ENCODE data around the gene SP8.

The SP8 gene

DNA sequence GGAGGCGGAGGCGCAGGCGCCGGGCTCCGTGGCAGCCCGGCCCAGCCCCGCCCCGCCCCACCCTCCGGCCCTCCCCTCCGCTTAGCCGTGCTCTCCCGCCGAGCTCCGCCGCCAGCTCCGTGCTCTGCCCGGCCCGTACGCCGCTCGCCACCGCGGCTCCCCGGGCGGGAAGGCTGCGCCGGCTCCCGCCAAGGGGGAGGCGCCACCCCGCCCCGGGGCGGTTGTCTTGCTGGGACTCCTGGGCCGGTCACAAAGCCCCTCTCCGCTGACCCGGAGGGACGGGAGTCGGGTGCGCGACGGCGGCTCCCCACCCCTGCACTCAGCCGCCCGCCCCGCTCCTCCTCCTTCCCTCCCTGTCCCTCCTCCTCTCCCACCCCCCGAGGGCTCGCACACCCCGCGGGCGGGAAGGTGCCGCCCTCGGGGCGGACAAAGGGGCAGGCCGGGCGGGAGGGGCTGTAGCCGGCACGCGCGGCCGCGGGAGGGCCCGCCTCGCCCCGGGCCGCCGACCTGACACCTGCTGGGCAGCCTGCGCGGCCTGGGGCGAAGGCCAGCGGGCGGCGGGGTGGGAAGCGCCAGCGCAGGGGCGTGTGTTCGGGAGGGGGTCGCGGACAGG, 11.5 kb upstream of the SP8 start:
- H3K9me3 Mint-ChIP-seq: no peaks in the 10 kb centered on the region
- no peak overlapping the region for H3K27ac Mint-ChIP-seq
- DNase-seq (ENCODE audit: low spot score in 2 of 2) (peak in 1 of 2 donors; percentile 58), ATAC-seq (peak; percentile 90)
- H3K4me3 Mint-ChIP-seq: peak overlapping the region; percentile 74
- H3K4me1 Mint-ChIP-seq: peaks cover 14% of the 10 kb centered on the region
- no peaks in the 10 kb centered on the region for H3K36me3 Mint-ChIP-seq

DNA sequence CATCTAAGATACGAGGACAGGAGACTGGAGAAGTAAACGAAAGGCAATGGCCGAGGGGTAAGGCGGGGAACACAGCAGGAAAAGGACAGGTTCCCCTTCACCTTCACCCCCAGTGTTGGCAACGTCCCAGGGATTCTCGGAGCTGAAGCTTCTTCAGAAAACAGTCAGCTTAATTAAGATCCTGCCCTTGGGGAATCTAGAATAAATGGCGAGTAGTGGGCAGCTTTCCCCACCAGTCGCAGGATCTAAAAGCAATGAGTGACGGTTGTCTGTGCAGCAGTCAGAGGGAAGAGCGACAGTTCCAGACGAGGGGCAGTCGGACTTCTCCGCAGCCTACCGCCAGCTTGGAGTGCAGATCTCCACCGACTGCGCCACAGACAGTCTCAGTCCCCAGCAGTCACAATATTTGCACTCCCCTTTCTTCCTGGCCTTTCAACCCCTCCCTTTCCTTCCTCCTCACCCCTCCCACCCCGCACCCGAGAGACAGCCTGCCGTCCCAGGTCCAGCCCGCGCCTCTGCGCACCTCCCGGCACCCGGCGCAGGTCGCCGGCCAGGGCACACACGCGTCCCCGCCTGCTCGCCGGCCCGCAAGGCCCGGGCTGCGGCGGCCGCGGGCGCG, 10.9 kb upstream of the SP8 start:
- H3K36me3 Mint-ChIP-seq: no peaks in the 10 kb centered on the region
- ATAC-seq: peak; percentile 77
- H3K4me3 Mint-ChIP-seq: peak overlapping the region; percentile 74
- DNase-seq (ENCODE audit: low spot score in 2 of 2): peak in 1 of 2 donors; percentile 53
- peaks cover 2% of the 10 kb centered on the region for H3K9me3 Mint-ChIP-seq
- peaks cover 14% of the 10 kb centered on the region for H3K4me1 Mint-ChIP-seq
- no peak overlapping the region for H3K27ac Mint-ChIP-seq

DNA sequence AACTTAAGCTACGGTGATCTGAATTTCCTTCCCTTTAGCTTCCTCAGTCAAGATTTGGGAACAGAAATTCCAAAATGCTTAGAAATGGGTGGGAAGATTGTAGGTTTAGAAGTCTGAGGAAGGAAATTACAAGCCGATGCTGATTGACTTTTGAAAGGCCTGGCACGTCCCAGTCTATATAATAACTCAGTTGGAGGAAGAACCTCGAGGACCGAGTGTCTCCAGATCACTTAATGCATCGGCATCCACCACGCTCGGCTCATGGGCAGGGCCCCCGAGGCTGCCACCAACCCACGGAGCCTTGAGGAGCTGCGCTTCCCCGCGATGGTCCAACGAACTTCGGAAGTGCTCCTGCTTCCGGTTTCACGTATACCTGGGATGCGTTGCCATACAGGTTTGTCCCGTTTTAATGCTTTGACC, 10.4 kb upstream of the SP8 start:
- H3K36me3 Mint-ChIP-seq: no peaks in the 10 kb centered on the region
- H3K27ac Mint-ChIP-seq: no peak overlapping the region
- H3K9me3 Mint-ChIP-seq: peaks cover 2% of the 10 kb centered on the region
- DNase-seq (ENCODE audit: low spot score in 2 of 2) (no peak), ATAC-seq (no peak)
- peak overlapping the region; percentile 74 for H3K4me3 Mint-ChIP-seq
- H3K4me1 Mint-ChIP-seq: peaks cover 14% of the 10 kb centered on the region

DNA sequence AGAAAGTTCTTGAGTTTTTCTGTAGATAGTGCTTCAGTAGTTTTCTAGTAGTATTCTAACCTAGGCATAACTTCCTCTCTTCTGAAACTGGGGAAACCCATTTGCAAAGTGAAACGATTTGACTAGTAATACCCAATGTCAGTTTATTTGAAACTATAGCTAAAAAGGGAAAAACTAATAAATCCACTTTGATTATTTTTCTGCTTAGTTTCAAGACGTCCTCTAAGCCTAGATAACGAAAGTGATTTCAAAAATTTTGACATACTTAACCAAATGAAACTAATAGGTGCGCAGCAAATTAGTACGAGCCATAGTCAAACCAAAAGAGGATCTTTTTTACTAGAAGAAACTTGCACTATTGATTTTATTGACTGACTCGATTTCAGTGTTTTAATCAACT, 9.8 kb upstream of the SP8 start:
- ATAC-seq (no peak), DNase-seq (ENCODE audit: low spot score in 2 of 2) (no peak)
- Mint-ChIP-seq H3K36me3 (no peaks in the 10 kb centered on the region), H3K27ac (no peak overlapping the region), H3K4me1 (peaks cover 14% of the 10 kb centered on the region), H3K9me3 (peaks cover 4% of the 10 kb centered on the region), H3K4me3 (peak overlapping the region; percentile 74)

DNA sequence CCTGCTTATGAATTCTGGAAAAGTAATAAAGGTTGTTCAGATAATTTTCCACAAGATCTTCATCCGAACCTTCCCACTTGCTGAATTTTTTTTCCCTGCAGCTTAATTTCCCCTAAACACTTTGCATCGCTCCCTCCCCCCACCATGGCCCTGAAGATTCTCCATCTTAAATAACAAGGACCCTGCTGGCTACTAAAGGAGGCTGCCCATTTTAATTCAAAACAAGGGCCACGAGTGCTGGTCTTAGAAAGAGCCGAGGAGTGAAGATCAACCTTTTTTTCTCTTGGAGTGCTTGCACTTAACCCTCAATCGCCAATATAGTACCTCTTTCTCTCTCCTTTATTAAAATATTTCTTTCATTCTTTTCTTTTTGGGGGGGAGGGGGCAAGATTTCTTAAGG, 9.2 kb upstream of the SP8 start:
- Mint-ChIP-seq H3K9me3 (peaks cover 4% of the 10 kb centered on the region), H3K4me3 (no peak overlapping the region), H3K27ac (no peak overlapping the region), H3K4me1 (peaks cover 14% of the 10 kb centered on the region), H3K36me3 (no peaks in the 10 kb centered on the region)
- DNase-seq (ENCODE audit: low spot score in 2 of 2) (no peak), ATAC-seq (no peak)

DNA sequence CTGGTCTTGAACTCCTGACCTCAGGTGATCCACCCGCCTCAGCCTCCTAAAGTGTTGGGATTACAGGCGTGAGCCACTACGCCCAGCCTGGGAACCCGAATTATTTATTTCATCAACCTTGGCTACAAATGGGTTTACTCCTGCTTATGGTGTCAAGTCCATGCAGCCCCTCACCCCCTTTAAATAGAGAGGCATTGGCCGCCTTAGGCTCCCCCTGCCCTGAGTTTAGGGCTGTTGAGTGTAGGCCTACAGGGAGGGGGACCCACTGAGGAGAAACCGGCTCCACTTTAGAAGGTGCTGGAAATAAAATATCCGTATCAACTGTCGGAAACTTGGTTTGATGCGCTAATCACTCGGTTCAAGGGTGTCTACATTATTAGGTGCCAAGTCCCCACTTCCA, 8.7 kb upstream of the SP8 start:
- Mint-ChIP-seq H3K9me3 (peaks cover 4% of the 10 kb centered on the region), H3K4me1 (peaks cover 14% of the 10 kb centered on the region), H3K27ac (no peak overlapping the region), H3K4me3 (no peak overlapping the region), H3K36me3 (no peaks in the 10 kb centered on the region)
- no peak for DNase-seq (ENCODE audit: low spot score in 2 of 2)
- no peak for ATAC-seq

DNA sequence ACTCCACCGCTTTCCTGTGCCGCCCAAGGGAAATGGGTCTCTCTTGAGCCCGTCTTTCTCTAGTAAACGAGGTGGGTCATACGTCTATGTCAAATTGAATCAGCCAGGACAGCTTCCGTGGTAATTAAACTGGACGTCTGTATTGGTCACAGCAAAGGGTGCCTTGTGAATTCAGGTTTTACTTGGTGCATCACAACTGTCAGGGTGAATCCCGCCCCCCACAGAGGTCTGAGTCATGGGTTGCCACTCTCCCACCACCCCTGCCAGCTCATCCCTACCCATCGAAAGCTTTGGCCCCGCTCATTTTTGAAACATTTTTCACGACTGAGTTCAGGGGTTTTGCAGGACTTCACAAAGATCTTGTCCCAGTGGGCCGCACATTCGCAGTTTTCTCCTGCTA, 8.0 kb upstream of the SP8 start:
- no peak overlapping the region for H3K4me3 Mint-ChIP-seq
- no peaks in the 10 kb centered on the region for H3K36me3 Mint-ChIP-seq
- H3K27ac Mint-ChIP-seq: no peak overlapping the region
- DNase-seq (ENCODE audit: low spot score in 2 of 2) (no peak), ATAC-seq (no peak)
- H3K4me1 Mint-ChIP-seq: peaks cover 14% of the 10 kb centered on the region
- H3K9me3 Mint-ChIP-seq: peaks cover 4% of the 10 kb centered on the region

DNA sequence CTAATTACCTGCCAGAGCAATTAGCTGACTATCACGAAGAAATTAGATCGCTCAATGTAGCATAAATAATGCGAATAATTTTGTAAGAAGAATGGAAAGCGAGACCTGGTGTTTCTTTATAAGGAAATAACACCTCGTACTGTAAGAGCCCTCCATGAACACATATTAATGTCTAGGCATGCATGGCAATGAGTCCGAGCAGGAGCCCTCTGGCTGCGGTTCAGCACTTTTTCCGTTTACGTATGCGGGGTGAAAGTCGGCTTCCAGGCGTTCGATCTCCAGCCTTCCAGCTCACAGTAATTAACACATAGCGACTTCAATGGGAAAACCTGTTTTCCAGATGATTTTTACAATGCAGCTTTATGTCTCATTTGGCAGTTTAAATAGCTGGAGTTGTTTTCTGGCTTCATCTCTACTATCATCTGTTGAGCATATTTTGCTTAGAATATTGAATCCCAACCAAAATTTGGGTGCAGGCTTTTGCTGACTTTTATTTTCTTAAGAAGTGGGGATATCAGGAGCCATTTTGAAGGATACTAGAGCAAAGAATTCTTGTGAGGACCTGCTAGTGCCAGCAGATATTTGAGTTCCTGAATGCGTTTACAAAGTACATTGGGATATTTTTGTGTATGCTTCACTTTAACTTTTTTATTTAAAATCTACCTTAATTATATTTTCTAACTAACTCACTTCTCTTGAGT, 7.2 kb upstream of the SP8 start:
- Mint-ChIP-seq H3K4me1 (peaks cover 10% of the 10 kb centered on the region), H3K9me3 (peaks cover 4% of the 10 kb centered on the region), H3K36me3 (no peaks in the 10 kb centered on the region), H3K4me3 (no peak overlapping the region), H3K27ac (no peak overlapping the region)
- DNase-seq (ENCODE audit: low spot score in 2 of 2) (no peak), ATAC-seq (no peak)

DNA sequence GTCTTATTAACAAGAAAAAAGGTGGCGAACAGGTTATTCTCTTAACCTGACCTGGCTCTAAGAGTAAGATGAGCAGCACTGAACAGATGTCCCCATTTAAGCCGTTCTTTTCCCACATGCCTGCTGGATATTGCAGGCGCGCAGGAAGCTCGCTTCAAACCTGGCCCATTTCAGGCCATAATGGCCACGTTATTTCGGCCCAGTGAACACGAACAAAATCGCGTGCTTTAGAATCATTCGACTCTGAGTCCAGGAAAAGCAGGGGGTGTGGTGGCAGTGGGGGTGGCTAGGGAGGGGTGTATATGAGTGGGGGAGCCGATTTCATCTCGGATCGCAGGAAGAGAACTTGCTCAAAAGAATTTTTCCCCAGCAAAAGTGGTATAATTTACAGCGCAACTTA, 6.6 kb upstream of the SP8 start:
- Mint-ChIP-seq H3K9me3 (peaks cover 4% of the 10 kb centered on the region), H3K36me3 (no peaks in the 10 kb centered on the region), H3K27ac (no peak overlapping the region), H3K4me3 (no peak overlapping the region), H3K4me1 (peaks cover 8% of the 10 kb centered on the region)
- DNase-seq (ENCODE audit: low spot score in 2 of 2) (no peak), ATAC-seq (no peak)

DNA sequence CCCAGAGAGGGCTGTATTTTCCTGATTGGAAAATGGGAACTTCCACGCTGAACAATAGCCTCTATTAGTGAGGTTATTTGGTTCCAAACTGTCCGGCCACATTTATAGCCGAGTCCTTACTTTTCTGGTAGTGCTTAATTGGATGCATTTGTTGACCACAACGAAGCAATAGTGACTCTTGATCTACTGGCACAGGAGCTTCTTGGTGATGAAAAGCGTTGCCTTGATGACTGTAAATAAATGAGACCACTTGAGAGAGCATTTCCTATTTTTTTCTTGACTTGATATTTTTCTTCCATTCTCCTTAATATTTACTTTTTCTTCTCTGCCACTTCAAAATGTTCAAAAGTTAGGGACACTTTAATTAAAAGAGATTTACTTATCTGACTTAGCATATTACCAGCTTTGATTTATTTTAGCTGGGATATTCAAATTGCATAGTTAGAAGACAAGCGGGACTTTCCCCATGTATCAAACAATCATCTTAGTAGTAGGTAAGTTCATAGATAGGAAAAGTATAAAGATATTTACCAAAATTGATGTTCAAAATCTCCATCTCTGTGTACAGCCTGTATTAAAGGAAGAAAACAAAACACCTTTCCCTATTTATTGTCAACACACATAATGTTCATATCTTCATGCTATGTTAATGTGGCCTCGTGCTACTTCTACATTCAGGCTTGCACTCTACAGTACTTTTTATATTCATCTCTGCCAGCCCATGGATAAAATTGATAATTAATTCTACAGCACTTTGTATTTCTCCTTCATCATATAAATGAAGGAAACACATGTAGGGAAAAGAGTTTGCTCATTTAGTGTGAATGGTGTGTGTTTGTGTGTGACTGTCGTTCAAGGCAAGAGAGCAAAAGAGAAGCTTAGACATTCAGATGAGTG, 5.1 kb upstream of the SP8 start:
- Mint-ChIP-seq H3K36me3 (peaks cover 6% of the 10 kb centered on the region), H3K27ac (no peak overlapping the region)
- ATAC-seq: no peak

DNA sequence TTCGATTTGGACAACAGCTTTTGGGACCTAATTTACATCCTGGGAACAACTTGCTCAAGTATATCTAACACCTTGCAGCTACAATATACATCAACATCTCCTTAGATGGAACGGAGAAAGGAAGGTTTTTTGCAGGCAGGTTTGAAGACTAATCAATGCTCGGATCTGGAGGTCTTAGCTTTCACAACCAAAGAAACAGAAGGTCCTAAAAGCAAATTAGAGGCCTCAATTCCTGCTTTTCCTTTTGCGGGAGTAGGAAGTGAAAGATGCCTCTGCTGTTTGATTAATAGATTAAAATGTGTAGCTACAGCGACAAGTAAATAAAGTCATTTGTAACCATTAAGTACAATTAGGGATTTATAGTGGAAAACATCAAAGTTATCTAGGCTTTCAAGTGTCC, 3.7 kb upstream of the SP8 start:
- H3K4me3 Mint-ChIP-seq: no peak overlapping the region
- peaks cover 16% of the 10 kb centered on the region for H3K4me1 Mint-ChIP-seq
- H3K27ac Mint-ChIP-seq: no peak overlapping the region
- peaks cover 6% of the 10 kb centered on the region for H3K36me3 Mint-ChIP-seq
- peaks cover 4% of the 10 kb centered on the region for H3K9me3 Mint-ChIP-seq
- DNase-seq (ENCODE audit: low spot score in 2 of 2) (no peak), ATAC-seq (no peak)

More for the DNA sequence above, 5.1 kb upstream of the SP8 start:
- Mint-ChIP-seq H3K4me1 (peaks cover 7% of the 10 kb centered on the region), H3K4me3 (no peak overlapping the region), H3K9me3 (peaks cover 4% of the 10 kb centered on the region)
- DNase-seq (ENCODE audit: low spot score in 2 of 2): no peak

DNA sequence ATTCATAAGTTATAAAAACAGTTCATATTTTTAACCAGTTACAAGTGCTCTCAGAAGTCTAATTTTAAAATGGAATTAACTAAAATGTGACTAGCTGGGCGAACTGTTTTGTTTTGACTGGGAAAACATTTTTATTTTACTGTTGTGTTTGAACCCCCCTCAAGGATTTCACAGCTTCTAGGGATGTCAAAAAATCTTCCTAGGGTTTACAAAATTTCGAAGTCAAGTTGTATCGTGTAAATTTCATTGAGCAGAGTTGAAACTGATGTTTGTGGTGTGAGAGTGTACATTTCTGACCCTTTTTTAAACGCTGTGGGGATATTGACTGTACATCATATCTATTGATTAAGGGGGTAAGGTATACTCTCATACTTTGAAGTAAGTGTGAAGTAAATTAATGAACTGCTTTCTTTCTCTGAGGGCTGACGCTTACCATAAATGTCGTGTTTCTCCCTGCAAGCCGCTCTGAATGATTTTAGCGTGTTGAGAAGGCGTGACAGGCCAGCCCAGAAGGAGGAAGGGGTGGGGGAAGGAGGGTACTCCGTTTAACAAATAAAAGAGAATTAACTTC, 1.8 kb upstream of the SP8 start:
- Mint-ChIP-seq H3K36me3 (peaks cover 13% of the 10 kb centered on the region), H3K4me1 (peaks cover 22% of the 10 kb centered on the region), H3K27ac (no peak overlapping the region), H3K9me3 (peaks cover 7% of the 10 kb centered on the region), H3K4me3 (no peak overlapping the region)
- DNase-seq (ENCODE audit: low spot score in 2 of 2) (no peak), ATAC-seq (no peak)

DNA sequence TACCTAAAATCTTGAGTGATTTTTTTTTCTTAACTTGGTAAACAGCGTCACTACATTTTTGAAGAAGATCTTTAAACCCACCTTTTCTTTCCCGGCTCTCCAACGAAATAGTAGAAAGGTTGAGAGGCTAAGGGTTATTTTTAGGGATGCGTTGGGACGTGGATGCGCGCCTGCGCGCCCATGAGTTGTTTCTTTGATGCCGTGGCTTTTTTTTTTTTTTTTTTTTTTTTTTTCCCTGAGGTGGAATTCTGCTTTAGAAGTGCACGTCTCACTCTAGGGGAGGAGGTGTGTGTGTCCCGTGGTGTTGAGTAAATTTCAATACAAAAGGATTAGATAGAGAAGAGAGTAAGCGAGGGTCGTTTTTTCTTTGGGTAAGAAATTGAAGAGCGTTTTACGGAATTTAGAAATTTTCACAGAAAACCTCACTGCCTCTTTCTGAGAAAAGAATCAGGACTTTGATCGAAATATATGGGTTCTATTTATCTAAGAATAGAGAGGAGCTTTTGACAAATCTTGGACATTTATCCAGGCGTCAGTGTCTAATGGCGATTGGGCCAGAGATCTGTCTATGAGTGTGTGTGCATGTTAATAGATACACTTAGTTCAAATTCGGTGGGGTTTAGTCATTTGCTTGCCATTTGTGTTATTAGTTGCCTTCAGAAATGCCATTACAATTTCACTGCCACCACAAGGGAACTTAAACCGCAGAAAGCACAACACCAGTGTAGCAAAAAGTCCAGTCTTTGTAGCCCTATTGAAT, 1.2 kb upstream of the SP8 start:
- Mint-ChIP-seq H3K4me1 (peaks cover 22% of the 10 kb centered on the region), H3K4me3 (no peak overlapping the region), H3K27ac (no peak overlapping the region), H3K36me3 (peaks cover 13% of the 10 kb centered on the region), H3K9me3 (peaks cover 5% of the 10 kb centered on the region)
- ATAC-seq (no peak), DNase-seq (ENCODE audit: low spot score in 2 of 2) (no peak)

DNA sequence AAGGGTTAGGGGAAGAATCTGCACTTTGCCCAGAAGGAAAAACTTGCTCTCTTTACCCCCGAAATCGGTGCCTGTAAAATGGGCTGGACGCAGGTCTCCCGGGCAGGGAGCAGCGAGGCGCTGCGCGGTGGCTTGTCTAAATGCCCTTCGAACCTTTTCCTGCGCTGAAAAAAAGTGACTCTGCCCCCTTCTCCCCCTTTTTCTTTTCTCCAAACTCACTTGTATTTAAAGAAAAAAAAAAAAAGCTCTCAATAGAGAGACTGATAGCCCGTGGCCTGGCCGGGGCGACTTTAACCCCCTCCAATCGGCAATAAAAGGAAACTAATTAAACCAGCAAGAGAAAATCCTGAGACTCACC, 286 bp downstream of the SP8 start:
- peaks cover 2% of the 10 kb centered on the region for H3K9me3 Mint-ChIP-seq
- H3K36me3 Mint-ChIP-seq: peaks cover 13% of the 10 kb centered on the region
- ATAC-seq (no peak), DNase-seq (ENCODE audit: low spot score in 2 of 2) (no peak)
- H3K4me3 Mint-ChIP-seq: peak overlapping the region; percentile 55
- H3K4me1 Mint-ChIP-seq: peaks cover 22% of the 10 kb centered on the region
- no peak overlapping the region for H3K27ac Mint-ChIP-seq
